Measurements from ENCODE around the gene HTR3B. TPM values are rescaled to one million over a fixed set of nuclear protein-coding genes. Genes with fewer than 3 reads are reported as not detected.

The HTR3B gene, protein sequence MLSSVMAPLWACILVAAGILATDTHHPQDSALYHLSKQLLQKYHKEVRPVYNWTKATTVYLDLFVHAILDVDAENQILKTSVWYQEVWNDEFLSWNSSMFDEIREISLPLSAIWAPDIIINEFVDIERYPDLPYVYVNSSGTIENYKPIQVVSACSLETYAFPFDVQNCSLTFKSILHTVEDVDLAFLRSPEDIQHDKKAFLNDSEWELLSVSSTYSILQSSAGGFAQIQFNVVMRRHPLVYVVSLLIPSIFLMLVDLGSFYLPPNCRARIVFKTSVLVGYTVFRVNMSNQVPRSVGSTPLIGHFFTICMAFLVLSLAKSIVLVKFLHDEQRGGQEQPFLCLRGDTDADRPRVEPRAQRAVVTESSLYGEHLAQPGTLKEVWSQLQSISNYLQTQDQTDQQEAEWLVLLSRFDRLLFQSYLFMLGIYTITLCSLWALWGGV
- not detected for total RNA-seq

DNA sequence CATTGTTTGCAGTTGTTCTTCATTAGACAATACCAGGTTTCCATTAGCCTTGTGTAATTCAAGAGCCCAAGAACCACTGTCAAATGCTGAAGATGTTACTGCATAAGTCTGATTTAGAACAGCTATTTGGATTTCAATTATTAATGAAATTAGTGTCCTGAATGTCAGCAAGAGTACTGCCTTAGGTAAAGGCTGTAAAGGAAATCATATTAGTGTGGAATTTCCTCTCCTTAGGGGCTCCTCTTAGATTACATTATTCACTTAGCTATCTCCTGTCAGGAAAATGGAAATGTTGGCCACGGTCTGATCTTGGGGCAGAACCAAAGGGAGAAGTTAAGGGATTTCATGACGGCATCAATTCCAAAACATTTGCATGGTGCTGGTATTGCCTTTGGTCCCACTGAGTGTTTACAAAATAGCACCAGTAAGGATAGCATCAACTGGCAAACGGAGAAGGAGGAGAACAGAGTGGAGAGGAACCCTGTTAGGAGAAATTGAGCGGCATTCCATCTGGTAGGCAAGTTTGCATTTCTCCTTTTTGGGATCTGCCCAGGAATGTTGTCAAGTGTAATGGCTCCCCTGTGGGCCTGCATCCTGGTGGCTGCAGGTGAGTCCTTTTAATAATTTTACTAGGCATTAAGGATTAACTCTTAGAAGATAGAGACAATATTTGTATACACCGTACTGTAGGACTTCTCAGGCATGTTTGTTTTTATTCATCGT, at the start of gene HTR3B:
TSS of gene HTR3B (plus strand) at position 418 of the 723 bp plus-strand sequence. CDS start at position 556, 138 bp downstream.

DNA sequence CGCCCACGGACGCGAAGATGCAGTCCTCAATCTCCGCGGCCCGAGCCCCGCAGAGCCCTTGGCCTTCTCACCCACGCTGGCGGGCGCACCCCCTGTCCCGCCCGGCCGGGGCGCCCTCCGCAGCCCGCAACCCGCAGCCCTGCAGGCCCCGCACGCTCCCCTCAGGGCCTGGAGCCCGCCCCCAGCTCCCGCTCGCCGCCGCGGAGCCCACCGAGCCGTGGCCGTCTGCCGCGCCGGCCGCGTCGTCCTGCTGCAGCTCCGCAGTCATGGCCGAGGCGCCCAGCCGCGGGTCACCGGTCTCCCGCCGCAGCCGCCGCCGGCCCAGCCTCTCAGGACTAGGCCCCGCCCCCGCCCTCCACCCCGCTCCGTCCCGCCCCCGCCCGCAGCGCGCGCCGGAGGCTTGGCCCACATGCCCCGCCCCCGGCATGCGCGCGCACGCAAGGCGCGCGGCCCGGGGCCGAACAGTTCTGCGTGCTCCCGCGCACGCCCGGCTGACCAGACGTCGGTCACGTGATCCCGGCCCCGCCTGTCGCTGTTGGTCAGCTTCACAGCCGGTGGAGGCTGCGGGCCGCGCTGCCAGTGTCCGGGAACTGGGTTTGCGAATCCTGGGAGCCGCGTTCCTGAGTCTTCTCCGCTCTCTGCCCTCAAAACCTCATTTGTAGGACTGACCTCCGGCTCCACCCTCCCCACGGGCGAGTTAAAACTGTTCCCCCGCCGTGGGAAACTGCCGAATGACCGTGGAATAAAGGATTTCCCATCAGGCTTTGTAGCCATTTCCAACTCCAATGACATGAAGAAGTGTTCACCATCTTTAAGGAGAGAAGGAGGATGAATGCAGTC, 29.1 kb upstream of the HTR3B start, which contains the start of gene USP28:
TSS of gene USP28 (minus strand) at position 339 of the 840 bp plus-strand sequence. CDS start at position 268, 71 bp downstream.

DNA sequence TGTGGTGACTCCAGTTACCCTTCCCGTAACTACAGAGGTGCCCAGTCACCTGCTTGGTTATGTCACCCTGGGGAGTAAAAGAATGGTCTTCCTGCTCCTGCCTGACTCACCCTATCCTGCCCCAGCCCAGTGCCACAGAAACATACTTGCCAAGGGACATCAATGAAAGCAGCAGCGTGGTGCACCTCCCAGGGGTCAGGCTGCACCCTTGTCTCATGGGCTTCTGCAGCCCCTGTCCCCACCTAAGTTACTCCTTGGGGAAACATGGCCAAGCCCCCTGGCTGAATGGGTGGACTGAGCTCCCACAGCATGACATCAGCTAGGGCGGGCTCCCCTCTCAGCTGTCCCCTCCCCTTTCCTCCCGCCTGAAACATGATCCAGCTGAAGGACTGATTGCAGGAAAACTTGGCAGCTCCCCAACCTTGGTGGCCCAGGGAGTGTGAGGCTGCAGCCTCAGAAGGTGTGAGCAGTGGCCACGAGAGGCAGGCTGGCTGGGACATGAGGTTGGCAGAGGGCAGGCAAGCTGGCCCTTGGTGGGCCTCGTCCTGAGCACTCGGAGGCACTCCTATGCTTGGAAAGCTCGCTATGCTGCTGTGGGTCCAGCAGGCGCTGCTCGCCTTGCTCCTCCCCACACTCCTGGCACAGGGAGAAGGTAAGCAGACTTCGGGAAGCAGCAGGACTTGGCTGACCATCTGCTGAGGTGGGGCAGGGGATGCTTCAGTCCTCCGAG, 70.3 kb downstream of the HTR3B start, which contains the start of gene HTR3A:
TSS of gene HTR3A (plus strand) at position 368 of the 730 bp plus-strand sequence. CDS start at position 586, 218 bp downstream.

Small RNA genes within 50 kb of the gene (small RNA-seq; reads per million reads assigned to genes)
- gene RNU6-1107P (ENCODE audit: low replicate concordance), result not detected

Other genes with a start within 250 kb of the HTR3B start
- 4.1 TPM for gene TMPRSS5, start 198.5 kb upstream of the HTR3B start, total RNA-seq
- 16.0 TPM for gene ZW10, start 131.1 kb upstream of the HTR3B start, total RNA-seq
- not detected for gene CLDN25, start 125.0 kb upstream of the HTR3B start, total RNA-seq
- 38.2 TPM for gene USP28, start 29.2 kb upstream of the HTR3B start, total RNA-seq
- gene HTR3A, start 70.3 kb downstream of the HTR3B start, total RNA-seq, result 0.63 TPM
- 21.3 TPM for gene ZBTB16, start 154.9 kb downstream of the HTR3B start, total RNA-seq